HG03064 (cell line): ENCODE measurements around the gene OLFML2B.

ENCODE experiments used
- ATAC-seq: cut with Tn5 transposase; IDR thresholded peaks from one replicate; pipeline ENCODE4 v1.9.1; 2021; ENCODE audit warnings: low read depth; ENCODE audit not compliant: unreplicated experiment

OLFML2B gene

GRCh38 chr1:162008799-162009198 is 14.9 kb downstream of the OLFML2B start:
- no peak for ATAC-seq

GRCh38 chr1:162007466-162007865 is 16.2 kb downstream of the OLFML2B start:
- ATAC-seq, result no peak

GRCh38 chr1:162006081-162006480 is 17.6 kb downstream of the OLFML2B start:
- ATAC-seq, result no peak

DNA sequence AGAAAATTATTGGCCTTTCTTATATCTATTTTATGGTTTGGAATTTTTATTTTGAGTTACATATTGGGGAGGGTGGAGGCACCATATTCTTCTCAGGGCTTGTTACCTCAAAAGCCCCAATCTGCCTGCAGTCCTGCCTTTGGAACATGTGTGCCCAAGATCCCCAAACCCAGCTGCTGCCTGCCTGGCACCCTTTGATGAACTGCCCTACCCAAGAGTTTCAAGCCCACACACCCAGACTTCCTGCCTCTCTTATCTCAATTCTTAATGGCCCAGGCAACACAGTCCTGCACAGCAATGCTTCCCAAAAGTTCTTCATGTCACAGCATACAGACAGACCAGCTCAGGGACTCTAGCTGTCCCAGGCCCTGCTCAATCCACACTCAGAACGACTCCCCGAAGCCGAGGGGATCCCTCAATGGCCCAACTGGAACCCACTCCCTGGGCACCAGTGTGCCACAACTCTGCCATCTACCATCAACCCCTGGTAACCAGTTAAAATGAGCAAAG is 19.2 kb downstream of the OLFML2B start:
- no peak for ATAC-seq

GRCh38 chr1:162003830-162004215 is 19.8 kb downstream of the OLFML2B start:
- no peak for ATAC-seq

DNA sequence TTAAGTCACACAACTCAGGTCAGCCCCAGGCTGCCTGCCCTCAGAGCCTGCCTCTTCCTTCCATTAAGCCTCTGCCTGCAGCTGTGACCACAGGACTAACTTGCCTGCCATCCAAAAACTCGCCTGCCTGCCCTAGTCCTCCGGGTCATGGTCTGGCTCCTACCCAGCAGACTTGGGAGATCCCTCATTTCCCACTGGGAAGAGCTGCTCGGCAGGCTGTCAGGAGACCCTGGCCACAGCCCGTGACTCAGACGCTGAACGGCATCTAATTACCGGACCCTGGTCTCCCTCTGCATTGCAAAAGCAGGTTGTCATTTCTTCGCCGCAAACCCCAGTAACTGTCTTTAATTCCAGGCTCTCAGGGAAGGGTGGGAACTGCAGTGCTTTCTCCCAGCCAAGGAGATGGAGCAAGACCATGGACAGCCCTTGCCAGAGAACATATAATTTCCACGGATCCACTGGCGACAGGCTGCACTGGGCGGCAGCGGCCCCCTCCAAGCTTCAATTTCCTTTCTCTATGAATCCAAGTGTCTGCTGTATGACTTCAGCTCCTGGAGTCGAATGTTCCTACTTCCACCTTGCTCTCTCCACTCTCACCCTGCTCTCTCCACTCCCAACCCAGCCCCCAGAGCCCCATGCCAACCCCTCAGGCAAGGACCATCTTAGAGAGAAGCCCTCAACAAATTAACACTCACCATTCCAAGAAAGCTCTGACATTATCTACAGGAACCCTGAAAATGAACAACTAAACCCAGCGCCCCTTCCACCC is 20.4 kb downstream of the OLFML2B start:
- ATAC-seq, result no peak

GRCh38 chr1:162000053-162000420 is 23.6 kb downstream of the OLFML2B start:
- ATAC-seq, result no peak

- ATAC-seq, result no peak
Measured at GRCh38 chr1:161999301-162000052, 24.2 kb downstream of the OLFML2B start.

DNA sequence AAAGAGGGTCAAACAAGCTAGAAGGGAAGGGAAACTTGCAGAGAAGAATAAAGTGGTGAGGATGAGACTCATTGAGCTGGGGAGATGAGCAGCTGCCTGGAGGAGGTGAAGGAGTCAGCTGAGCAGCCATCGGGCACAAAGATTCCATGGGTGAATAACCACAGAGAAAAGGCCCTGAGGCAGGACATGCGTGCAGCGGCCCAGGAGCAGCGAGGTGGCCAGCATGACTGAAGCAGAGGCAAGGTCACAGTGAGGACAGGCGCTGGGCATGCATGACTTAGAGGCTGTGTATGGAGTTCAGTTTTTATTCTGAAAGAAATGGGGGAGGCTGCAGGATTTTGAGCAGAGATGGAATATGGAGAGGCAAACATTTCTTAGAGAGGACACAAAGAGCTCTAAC is 24.9 kb downstream of the OLFML2B start:
- no peak for ATAC-seq

DNA sequence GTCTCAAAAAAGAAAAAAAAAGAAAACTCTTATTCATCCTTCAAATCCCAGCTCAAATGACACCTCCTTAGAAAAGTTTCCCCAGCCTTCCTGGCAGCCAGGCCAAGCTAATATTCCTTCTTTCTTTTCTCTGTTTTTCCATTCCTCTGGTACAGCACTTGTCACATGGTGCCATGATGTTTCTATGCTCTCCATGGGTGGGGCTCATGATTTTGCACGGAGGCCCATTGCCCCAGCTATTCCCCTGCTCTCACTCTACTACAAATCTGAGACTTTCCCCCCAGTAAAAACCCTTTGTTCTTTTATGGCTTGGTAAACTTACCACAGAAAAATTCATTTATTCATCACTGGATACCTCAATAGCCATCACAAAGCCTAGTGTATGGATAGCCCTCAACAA is 26.5 kb downstream of the OLFML2B start:
- ATAC-seq, result no peak

GRCh38 chr1:161994175-161994668 is 29.4 kb downstream of the OLFML2B start:
- ATAC-seq, result no peak

GRCh38 chr1:161993576-161993975 is 30.1 kb downstream of the OLFML2B start:
- no peak for ATAC-seq

GRCh38 chr1:161989786-161990185 is 33.9 kb downstream of the OLFML2B start:
- ATAC-seq, result no peak

- no peak for ATAC-seq
Measured at GRCh38 chr1:161989108-161989507, 34.6 kb downstream of the OLFML2B start.

DNA sequence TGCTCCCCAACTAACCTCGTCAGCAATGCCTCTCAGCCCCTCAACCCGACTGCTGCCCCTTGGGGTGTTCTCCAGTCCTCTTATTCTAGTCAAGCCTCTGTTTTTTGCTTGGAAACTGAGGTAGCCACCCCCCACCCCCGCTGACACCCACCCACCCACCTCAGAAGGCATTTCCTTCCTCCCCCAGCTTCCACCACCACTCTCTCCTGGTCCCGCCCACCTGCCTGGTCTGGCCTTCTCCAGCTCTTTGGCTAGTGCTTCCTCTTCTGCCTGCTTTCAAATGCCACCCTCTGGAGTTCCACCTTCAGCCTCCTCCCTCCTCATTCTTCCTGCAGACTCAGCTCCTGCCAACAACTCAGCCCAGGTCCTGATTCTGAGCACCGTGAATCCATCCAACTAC is 35.3 kb downstream of the OLFML2B start:
- ATAC-seq, result no peak

DNA sequence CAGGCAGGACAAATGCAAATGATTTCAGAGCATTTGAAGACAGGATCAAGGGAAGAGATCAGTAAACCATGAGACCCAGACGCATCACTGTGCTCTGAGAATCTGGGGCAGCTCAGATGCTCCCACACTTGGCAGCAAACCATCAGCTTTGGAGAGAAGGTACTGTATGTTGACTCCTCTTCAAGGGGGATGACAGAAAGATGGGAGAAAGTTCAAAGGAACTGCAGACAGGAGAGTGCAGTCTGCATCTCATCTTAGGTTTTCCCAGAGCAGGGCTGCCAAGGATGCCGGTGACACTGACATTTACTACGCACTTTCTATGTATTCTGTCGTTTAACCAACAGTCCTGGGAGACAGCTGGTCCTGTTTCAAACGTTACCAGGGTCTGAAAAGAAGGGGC is 35.8 kb downstream of the OLFML2B start:
- no peak for ATAC-seq

- no peak for ATAC-seq
Measured at GRCh38 chr1:161987303-161987702, 36.4 kb downstream of the OLFML2B start.

GRCh38 chr1:161986328-161986727 is 37.3 kb downstream of the OLFML2B start:
- ATAC-seq, result no peak

- no peak for ATAC-seq
Measured at GRCh38 chr1:161985301-161985822, 38.3 kb downstream of the OLFML2B start.

DNA sequence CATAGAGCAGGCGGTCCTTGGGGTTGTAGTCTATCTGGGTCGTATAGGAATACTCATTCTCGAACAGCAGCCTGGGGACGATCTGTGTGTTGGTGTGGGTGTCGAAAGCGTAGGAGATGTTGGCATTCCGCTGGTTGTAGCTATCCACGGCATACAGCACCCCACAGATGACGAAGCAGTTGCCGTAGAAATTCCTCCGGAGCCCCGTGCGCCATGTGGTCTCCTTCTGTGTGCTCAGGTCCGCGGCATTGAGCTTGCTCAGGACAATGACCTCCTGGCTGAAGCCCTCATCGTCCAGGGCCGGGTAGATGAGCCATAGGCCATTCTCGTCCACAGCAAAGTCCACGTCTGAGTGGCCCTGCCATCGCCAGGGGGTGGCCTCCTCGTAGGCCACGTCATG is 39.9 kb downstream of the OLFML2B start:
- ATAC-seq, result no peak

DNA sequence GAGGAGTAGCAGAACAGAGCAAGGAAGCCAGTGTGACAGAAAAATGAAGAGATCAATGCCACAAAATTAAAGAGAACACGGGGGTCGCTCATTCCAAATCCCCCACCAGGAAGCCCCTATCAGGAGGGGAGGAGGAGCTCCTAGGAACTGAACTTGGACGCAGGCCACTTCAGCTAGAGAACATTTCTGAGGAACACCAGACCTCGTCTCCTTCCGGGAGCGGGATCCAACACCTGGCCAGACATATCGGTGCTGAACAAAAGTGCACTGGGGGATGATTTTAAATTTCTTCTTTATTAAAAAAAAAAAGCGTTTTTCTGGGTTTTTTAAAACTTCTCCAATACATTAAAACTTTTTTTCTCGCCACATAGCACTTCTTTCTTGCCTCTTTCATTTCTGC is 40.8 kb downstream of the OLFML2B start:
- ATAC-seq, result no peak

DNA sequence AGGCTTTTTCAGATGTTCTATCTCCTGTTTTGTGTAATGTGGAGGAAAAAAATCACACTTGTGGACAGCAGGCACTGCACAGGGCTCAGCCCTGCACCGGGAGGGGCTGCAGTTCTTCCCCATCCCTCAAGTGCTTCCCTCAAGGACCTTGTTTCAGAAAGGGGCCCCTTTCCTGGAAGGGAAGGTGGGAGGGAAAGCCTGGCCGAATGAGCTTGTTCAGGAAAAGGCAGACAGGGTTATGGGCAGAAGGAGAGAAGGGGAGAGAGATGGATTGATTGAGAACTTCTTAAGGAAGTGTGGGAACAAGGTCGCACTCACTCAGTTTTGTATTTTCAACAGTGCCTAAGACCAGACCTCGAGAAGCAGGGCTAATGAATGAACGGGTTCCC is 41.2 kb downstream of the OLFML2B start:
- ATAC-seq, result no peak
